SK-N-SH (cell line): ENCODE measurements around the gene NEURL3. TPM values are rescaled to one million over a fixed set of nuclear protein-coding genes. Genes with fewer than 3 reads are reported as not detected.

Source experiments
- CTCF ChIA-PET: fragments of 300-600, 350-600 bp; formaldehyde crosslinking; extraction: SDS; loops from one replicate; lab custom pipeline; 2021; lab: Yijun Ruan, JAX
- POLR2A ChIA-PET: fragments of 350-600 bp; sonication (Branson Sonifier 250); formaldehyde crosslinking; extraction: SDS; loops from one replicate; lab custom pipeline; 2020; ENCODE audit warnings: antibody characterized with exemption, inconsistent platforms; lab: Yijun Ruan, JAX
- DNase-seq: peaks from one replicate; pipeline ENCODE4 v3.0.0; 2012
- H2AFZ ChIP-seq: fragments of 200-600 bp; sonication (generic); 2 replicates; pipeline ENCODE4 v1.8.1; 2016; ENCODE audit warnings: antibody characterized with exemption, mild to moderate bottlenecking, low read depth
- H3F3A ChIP-seq: fragments of 200-600 bp; sonication (generic); replicated peaks from 2 replicates; pipeline ENCODE3; 2016; ENCODE audit warnings: antibody characterized with exemption, mild to moderate bottlenecking; ENCODE audit not compliant: insufficient read depth
- H3K27ac ChIP-seq, 2 experiments: fragments of 200-500 bp in 1 of 2; fragments of 200-600 bp in 1 of 2; sonication (Bioruptor generic) in 1 of 2; sonication (generic), shearing (Covaris generic) in 1 of 2; 2 replicates each; pipeline versions ENCODE4 v1.5.1 to v1.6.1; 2014 to 2016; ENCODE audit warnings: low read depth in 2 of 2, inconsistent platforms in 1 of 2, low read length in 1 of 2, mild to moderate bottlenecking in 1 of 2, mixed read lengths in 1 of 2
- H3K27me3 ChIP-seq: fragments of 200-600 bp; sonication (generic), shearing (Covaris generic); 2 replicates; pipeline ENCODE4 v1.6.1; 2016; ENCODE audit warnings: mixed run types; ENCODE audit not compliant: insufficient read depth
- H3K36me3 ChIP-seq, 2 experiments: fragments of 200-500 bp in 1 of 2; fragments of 200-600 bp in 1 of 2; sonication (Bioruptor generic) in 1 of 2; sonication (generic) in 1 of 2; replicated peaks in 1 of 2; 2 replicates each; pipeline versions ENCODE3 to v1.5.1; 2014 to 2016; ENCODE audit warnings: low read length in 1 of 2, mild to moderate bottlenecking in 1 of 2; ENCODE audit not compliant: insufficient read depth in 2 of 2, control insufficient read depth in 1 of 2
- H3K4me1 ChIP-seq, 2 experiments: fragments of 200-500 bp in 1 of 2; fragments of 200-600 bp in 1 of 2; sonication (Bioruptor generic) in 1 of 2; sonication (generic), shearing (Covaris generic) in 1 of 2; 2 replicates each; pipeline versions ENCODE4 v1.5.1 to v1.6.1; 2014 to 2016; ENCODE audit warnings: low read depth in 1 of 2, low read length in 1 of 2, mixed run types in 1 of 2; ENCODE audit not compliant: insufficient read depth in 2 of 2, control insufficient read depth in 1 of 2
- H3K4me2 ChIP-seq: fragments of 200-600 bp; sonication (generic), shearing (Covaris generic); 2 replicates; pipeline ENCODE4 v1.6.1; 2017; ENCODE audit warnings: mixed run types
- H3K4me3 ChIP-seq, 2 experiments: fragments of 200-500 bp in 1 of 2; fragments of 200-600 bp in 1 of 2; sonication (Bioruptor generic) in 1 of 2; sonication (generic), shearing (Covaris generic) in 1 of 2; 2 replicates each; pipeline versions ENCODE4 v1.5.1 to v1.8.1; 2014 to 2016; ENCODE audit warnings: low read depth in 2 of 2, inconsistent platforms in 1 of 2, low read length in 1 of 2, mild to moderate bottlenecking in 1 of 2, mixed read lengths in 1 of 2, moderate library complexity in 1 of 2
- H3K79me2 ChIP-seq: fragments of 200-600 bp; sonication (generic); 2 replicates; pipeline ENCODE4 v1.8.1; 2017; ENCODE audit warnings: mild to moderate bottlenecking; ENCODE audit not compliant: insufficient read depth
- H3K9ac ChIP-seq: fragments of 200-600 bp; sonication (generic); 2 replicates; pipeline ENCODE4 v1.6.1; 2017; ENCODE audit warnings: mixed run types
- H3K9me2 ChIP-seq: fragments of 200-600 bp; sonication (generic); 2 replicates; pipeline ENCODE4 v1.6.1; 2017; ENCODE audit warnings: mixed run types
- H3K9me3 ChIP-seq: fragments of 200-600 bp; sonication (generic); 2 replicates; pipeline ENCODE4 v1.6.1; 2017; ENCODE audit warnings: mixed run types, mild to moderate bottlenecking, moderate library complexity
- H4K20me1 ChIP-seq: fragments of 200-600 bp; sonication (generic); 2 replicates; pipeline ENCODE4 v1.6.1; 2017; ENCODE audit warnings: mild to moderate bottlenecking, mixed run types; ENCODE audit not compliant: insufficient read depth
- EZH2phosphoT487 ChIP-seq: fragments of 200-600 bp; sonication (generic); IDR thresholded peaks from 2 replicates; pipeline ENCODE4 v1.6.1; 2017; ENCODE audit warnings: low read depth, mixed run types, mild to moderate bottlenecking, antibody characterized with exemption, moderate library complexity, borderline replicate concordance
- FOSL2 ChIP-seq: IDR thresholded peaks from 2 replicates; pipeline ENCODE4 v1.4.0; 2012; ENCODE audit warnings: low read depth, mild to moderate bottlenecking, moderate library complexity, borderline replicate concordance
- FOXJ3 ChIP-seq: sonication (generic); formaldehyde crosslinking; IDR thresholded peaks from 2 replicates; pipeline ENCODE4 v1.5.1; 2020; ENCODE audit warnings: mild to moderate bottlenecking, missing genetic modification reagents
- GATA2 ChIP-seq: sonication (generic); formaldehyde crosslinking; IDR thresholded peaks from 2 replicates; pipeline ENCODE4 v1.5.0; 2020; ENCODE audit warnings: mild to moderate bottlenecking, missing genetic modification reagents
- MAX ChIP-seq: IDR thresholded peaks from 2 replicates; pipeline ENCODE4 v1.4.0; 2012; ENCODE audit warnings: low read depth
- MXI1 ChIP-seq: IDR thresholded peaks from 2 replicates; pipeline ENCODE4 v1.6.1; 2012; ENCODE audit warnings: mild to moderate bottlenecking, low read depth, low read length, improper control_type of control experiment
- RCOR1 ChIP-seq: fragments of 150-350 bp; IDR thresholded peaks from 2 replicates; pipeline ENCODE4 v1.6.1; 2017; ENCODE audit warnings: antibody characterized with exemption, low read length
- SMC3 ChIP-seq: IDR thresholded peaks from 2 replicates; pipeline ENCODE4 v1.6.1; 2012; ENCODE audit warnings: low read depth, low read length, improper control_type of control experiment
- TCF12 ChIP-seq: IDR thresholded peaks from 2 replicates; pipeline ENCODE4 v1.4.0; 2012
- WGBS: methylation state at CpG from one replicate; pipeline ENCODE4 v1.1.6; 2017; ENCODE audit warnings: low lambda C conversion rate; 5-methylcytosine and 5-hydroxymethylcytosine counted together
- polyA plus RNA-seq, 3 experiments: library from polyadenylated mRNA; depleted of rRNA; stranded (reverse); fragments of >200 nt; gene quantifications; 2 replicates each; pipeline ENCODE4 v1.2.3, GENCODE V29; 2012
- TF ChIP-seq, protein P1 (sequence below): fragments of 200-600 bp; sonication (generic); IDR thresholded peaks from 2 replicates; pipeline ENCODE4 v1.6.1; 2017; ENCODE audit warnings: antibody characterized with exemption, mild to moderate bottlenecking, moderate library complexity

NEURL3 gene
- polyA plus RNA-seq, 1 of the 3 experiments (the other 2 are of a cell fraction) = 0.08 TPM

DNA sequence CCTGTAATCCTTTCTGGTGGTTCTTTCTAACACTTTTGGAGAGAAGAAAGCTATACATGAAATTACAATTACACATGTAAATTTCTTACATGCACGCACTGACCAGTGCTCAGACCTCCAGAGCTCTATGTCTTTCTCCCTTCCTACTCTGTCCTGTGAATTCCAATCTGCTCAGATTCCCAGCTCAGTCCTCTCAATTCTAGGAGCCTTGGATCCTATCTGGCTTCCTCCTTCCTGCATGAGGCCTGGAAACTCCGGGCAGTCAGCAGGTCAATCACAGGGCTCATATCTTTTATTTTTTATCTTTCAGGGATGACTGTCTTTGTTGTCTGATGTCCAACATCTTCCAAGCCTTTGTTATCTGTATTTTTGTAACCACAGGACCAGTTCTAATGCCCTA, 56.0 kb downstream of the NEURL3 start:
- H3F3A ChIP-seq = no peaks in the 10 kb centered on the region
- H3K27ac ChIP-seq = no peak overlapping the region
- no peaks in the 10 kb centered on the region for H3K4me1 ChIP-seq
- CTCF ChIA-PET = interaction anchor here (1.1 to 1.9 kb wide), 2 partner anchors 56 to 61 kb away, joined by 3 to 6 read pairs; partner anchors contain the start of gene NEURL3
- no peaks in the 10 kb centered on the region for H3K36me3 ChIP-seq
- no peak for TF ChIP-seq EZH2phosphoT487
- TF ChIP-seq, all 33 proteins: peak for 0
- no peak for DNase-seq
- no peak overlapping the region for H3K4me3 ChIP-seq
- H3K9me2 ChIP-seq = no peaks in the 10 kb centered on the region
- H4K20me1 ChIP-seq = no peaks in the 10 kb centered on the region
- no peaks in the 10 kb centered on the region for H3K9me3 ChIP-seq
- no peaks in the 10 kb centered on the region; the same call in 1 of the 2 replicates for H3K27me3 ChIP-seq
- POLR2A ChIA-PET = no interaction called here
- H3K79me2 ChIP-seq = no peaks in the 10 kb centered on the region
- H3K9ac ChIP-seq = no peak overlapping the region
- no peak overlapping the region for H3K4me2 ChIP-seq
- H2AFZ ChIP-seq = no peak overlapping the region
- 55% methylated on average over 2 of the region's 2 CpGs for WGBS

DNA sequence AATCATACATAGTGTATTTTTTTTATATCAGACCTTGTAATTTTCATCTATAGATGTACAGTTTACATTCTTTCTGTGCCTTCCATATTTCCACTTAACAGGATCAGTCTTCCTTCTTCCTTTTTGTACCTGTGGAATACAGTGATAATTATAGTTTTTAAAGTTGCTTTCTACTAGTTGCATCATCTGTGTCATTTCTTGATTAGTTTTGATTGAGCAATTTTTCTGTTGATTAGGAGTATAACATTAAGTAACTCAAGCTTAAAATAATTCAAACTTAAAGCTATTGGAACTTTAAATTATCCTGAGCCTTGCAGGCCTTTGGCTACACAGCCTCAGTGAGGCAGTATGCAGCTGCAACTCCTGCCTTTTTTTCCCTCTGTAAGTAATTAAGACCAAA, 57.4 kb downstream of the NEURL3 start:
- H3K4me3 ChIP-seq = no peak overlapping the region
- no peaks in the 10 kb centered on the region for H3K36me3 ChIP-seq
- H3F3A ChIP-seq = no peaks in the 10 kb centered on the region
- no peak overlapping the region for H2AFZ ChIP-seq
- H3K27me3 ChIP-seq = no peaks in the 10 kb centered on the region; the same call in 1 of the 2 replicates
- POLR2A ChIA-PET = no interaction called here
- H3K9me2 ChIP-seq = no peaks in the 10 kb centered on the region
- no peaks in the 10 kb centered on the region for H3K4me1 ChIP-seq
- TF ChIP-seq MXI1 (no peak), SMC3 (no peak), MAX (no peak), FOXJ3 (CRISPR knock-in tag) (no peak), RCOR1 (no peak), GATA2 (CRISPR knock-in tag) (no peak), FOSL2 (no peak), TCF12 (no peak)
- TF ChIP-seq, protein P1, sequence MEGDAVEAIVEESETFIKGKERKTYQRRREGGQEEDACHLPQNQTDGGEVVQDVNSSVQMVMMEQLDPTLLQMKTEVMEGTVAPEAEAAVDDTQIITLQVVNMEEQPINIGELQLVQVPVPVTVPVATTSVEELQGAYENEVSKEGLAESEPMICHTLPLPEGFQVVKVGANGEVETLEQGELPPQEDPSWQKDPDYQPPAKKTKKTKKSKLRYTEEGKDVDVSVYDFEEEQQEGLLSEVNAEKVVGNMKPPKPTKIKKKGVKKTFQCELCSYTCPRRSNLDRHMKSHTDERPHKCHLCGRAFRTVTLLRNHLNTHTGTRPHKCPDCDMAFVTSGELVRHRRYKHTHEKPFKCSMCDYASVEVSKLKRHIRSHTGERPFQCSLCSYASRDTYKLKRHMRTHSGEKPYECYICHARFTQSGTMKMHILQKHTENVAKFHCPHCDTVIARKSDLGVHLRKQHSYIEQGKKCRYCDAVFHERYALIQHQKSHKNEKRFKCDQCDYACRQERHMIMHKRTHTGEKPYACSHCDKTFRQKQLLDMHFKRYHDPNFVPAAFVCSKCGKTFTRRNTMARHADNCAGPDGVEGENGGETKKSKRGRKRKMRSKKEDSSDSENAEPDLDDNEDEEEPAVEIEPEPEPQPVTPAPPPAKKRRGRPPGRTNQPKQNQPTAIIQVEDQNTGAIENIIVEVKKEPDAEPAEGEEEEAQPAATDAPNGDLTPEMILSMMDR = no peak
- TF ChIP-seq, all 33 proteins: peak for 0
- Histone ChIP-seq H3K9ac (no peak overlapping the region), H3K9me3 (no peaks in the 10 kb centered on the region), H3K27ac (no peak overlapping the region), H4K20me1 (no peaks in the 10 kb centered on the region), H3K4me2 (no peak overlapping the region), H3K79me2 (no peaks in the 10 kb centered on the region)
- no peak for DNase-seq
- CTCF ChIA-PET = interaction anchor here (0.9 to 1.1 kb wide), 2 partner anchors 11 to 40 kb away, joined by 3 to 4 read pairs; no protein-coding TSS in a partner anchor

Other genes with a start within 250 kb of the NEURL3 start
- gene TMEM127, start 239.4 kb downstream of the NEURL3 start, polyA plus RNA-seq (2012; rRNA removed) = 40.9 and 47.9 TPM in 2 replicates
- 120 and 158 TPM in 2 replicates for gene CIAO1, start 239.1 kb downstream of the NEURL3 start, polyA plus RNA-seq (2012; rRNA removed)
- 165 and 177 TPM in 2 replicates for gene SNRNP200, start 199.8 kb downstream of the NEURL3 start, polyA plus RNA-seq (2012; rRNA removed)
- 4.3 and 5.0 TPM in 2 replicates for gene ITPRIPL1, start 180.0 kb downstream of the NEURL3 start, polyA plus RNA-seq (2012; rRNA removed)
- 17.0 and 17.8 TPM in 2 replicates for gene NCAPH, start 169.6 kb downstream of the NEURL3 start, polyA plus RNA-seq (2012; rRNA removed)
- 3.3 TPM in 2 replicates for gene ARID5A, start 31.4 kb upstream of the NEURL3 start, polyA plus RNA-seq (2012; rRNA removed)
- 10.1 and 10.7 TPM in 2 replicates for gene KANSL3, start 133.0 kb upstream of the NEURL3 start, polyA plus RNA-seq (2012; rRNA removed)
- gene FER1L5, start 137.4 kb upstream of the NEURL3 start, polyA plus RNA-seq (2012; rRNA removed) = 0.02 TPM in 1 of 2 replicates, not detected in the other
- 17.7 and 21.9 TPM in 2 replicates for gene LMAN2L, start 234.7 kb upstream of the NEURL3 start, polyA plus RNA-seq (2012; rRNA removed)